Hematopoietic multipotent progenitor cell treated with erythropoietin and hydrocortisone succinate and interleukin-3 and kit ligand, for 6 days (in vitro differentiated cells): Measurements from ENCODE around the gene MYO1E.
"Not testable (repeated sequence)": the region's sequence is repeated elsewhere in the genome, so short reads cannot be mapped to it uniquely, and the experiment has no call there.

Experiments used
- DNase-seq: peaks from one replicate; pipeline ENCODE4 v3.0.0-alpha.2; 2015

MYO1E gene

DNA sequence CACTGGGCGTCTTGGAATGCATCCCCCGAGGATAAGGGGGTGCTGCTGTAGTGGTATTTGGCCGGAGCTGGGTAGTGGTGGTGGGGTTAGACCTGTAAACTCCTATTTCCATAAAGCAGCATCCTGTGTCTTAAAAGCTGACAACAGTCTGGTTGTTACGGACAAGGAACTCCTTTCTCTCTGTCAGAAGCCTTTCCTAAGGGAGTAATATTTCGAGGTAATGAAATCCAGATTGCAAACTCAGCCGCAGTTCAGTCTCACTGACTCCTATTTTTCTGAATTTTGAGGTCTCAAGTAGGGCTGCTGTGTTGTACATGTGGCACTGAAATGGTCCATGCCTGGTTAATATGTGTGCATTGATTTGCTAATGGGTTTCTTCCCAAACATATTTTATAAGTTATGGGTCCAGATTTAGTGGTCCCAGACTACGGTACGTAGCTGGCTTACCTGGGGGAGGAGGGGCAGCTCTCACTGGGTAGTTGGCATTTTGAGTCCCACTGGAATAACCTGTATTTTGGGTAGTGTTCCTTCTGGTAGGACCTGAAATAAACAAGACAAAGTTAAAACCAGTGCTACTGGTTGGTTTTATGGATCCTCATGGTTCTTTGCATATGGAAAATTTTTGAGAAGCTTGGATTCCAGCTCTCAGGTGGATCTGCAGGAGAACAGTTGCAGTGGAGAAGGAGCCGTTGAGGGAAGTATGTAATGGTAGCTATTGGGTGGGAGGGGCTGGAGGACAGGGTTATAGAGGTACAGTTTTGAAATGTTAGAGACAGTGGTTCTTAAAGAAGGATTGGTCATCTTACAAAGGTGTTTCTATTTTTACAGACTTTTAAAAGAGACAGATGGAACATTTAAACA is 214.6 kb downstream of the MYO1E start:
- DNase-seq = no peak

DNA sequence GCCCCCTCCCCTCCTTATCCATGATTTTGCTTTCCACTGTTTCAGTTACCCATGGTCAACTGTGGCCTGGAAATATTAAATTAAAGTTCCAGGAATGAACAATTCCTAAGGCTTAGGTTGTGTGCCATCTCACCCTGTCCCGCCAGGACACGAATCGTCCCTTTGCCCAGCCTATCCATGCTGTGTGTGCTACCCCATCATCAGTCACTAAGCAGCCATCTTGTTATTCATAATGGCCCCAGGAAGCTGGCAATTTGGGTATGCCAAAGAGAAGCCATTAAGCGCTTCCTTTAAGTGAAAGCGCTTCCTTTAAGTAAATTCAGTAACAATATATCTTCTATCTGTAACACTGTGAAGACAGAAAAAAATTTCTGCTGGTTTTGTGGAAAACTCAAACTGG is 215.3 kb downstream of the MYO1E start:
- no peak for DNase-seq

DNA sequence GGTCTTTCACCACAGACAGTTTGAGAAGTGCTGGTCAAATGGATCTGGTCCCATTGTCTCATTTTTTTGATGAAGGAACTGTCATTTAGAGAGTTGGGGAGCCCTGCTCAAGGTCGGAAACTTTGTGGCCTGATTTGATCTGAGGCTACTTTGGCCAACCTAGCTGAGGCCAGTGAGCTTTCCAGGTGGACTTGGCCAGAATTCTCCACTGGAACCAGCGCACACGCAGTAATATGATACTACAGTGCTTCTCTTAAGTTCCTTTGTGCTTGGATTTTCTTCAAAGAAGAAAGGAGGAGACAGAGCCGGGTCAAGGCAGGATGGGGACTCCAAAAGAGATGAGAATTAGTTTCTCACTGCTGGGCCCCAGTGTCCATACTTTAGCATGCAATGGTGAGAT is 217.2 kb downstream of the MYO1E start:
- no peak for DNase-seq

DNA sequence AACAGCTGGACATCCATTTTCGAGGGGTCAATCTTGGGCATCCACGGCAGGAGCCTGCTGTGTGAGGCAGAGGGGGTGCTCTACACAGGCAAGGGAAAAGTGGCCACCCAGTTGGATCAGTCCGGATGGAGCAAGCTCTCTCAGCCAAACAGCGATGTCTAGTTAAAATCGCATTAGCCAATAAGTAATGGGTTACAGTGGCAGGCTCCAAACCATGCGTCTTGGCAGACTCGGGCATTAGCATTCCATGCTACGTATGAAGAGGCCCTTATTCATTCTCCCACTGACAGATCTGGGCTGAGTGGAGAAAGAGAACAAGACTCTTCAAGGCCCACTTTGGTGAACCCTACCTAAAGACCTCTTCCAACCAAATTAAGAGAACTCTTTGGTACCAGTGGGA is 218.4 kb downstream of the MYO1E start:
- no peak for DNase-seq

DNA sequence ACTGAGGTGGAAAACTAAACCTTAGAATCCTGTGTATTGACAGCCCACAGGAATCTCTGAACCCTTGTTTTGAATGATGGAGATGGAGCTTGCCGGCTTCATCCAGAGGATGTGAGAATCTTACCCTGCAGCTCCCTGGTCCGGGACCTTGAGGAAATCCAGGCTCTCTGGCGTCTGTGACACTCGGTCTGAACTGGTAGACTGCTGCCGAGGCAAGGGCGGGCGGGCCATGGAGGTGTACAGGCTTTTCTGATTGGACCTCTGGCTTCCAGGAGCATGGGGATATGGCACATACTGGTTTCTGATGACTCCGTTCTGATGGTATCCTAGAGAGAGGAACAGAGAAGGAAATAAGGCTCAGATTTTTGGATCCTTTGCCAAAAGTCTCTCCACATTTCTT is 219.2 kb downstream of the MYO1E start:
- DNase-seq = no peak

DNA sequence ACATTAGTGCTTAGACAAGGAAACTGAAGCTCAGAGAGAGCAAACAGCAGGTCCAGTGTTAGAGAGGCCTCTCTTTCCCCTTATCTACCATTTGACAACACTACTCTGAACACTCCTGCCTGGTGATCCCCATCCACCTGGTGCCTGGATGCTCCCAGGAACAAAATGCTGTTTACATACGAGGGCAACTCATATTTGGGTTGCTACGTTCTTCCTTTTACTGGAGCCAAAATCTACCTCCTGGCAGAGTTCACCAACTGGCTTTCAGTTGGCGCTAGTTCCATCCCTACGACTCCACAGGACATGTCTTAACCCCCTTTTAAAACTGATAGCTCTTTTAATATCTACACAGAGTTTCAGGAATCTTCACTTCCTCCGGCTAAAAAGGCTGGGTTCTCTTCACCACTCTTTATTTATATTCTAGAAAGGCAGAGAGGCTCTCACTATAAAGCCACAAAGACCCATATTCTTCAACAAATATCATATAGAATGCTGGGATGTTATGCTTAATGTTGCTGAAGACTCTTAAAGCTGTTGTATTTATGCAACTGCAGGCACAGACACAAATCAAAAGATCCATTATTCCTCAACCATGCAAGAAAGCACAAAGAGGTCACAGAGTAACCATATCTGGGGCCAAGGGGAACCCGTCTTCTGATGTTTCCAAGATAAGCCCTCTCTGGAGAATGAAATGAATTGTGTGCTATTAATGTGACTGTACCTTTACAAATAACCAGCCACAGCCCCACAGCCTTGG is 219.8 kb downstream of the MYO1E start:
- no peak for DNase-seq

DNA sequence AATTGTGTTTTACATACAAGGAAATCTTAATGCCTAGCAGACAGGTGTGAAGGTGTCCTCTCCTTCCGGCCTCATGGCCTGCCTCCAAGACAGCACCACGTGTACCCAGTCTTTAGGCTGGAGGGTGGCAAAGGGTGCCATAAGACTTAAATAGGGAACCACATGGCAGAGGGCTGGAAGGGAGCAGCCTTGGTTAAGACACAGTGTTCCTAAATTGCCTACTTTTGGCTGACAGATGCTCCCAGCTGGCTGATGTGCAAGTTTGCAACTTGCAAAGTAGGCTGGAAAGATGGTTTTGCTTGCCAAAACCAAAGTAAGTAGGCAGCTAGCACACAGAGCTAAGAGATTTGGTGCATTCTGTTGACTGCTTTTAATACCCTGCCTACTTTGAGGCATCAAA is 222.5 kb downstream of the MYO1E start:
- no peak for DNase-seq

DNA sequence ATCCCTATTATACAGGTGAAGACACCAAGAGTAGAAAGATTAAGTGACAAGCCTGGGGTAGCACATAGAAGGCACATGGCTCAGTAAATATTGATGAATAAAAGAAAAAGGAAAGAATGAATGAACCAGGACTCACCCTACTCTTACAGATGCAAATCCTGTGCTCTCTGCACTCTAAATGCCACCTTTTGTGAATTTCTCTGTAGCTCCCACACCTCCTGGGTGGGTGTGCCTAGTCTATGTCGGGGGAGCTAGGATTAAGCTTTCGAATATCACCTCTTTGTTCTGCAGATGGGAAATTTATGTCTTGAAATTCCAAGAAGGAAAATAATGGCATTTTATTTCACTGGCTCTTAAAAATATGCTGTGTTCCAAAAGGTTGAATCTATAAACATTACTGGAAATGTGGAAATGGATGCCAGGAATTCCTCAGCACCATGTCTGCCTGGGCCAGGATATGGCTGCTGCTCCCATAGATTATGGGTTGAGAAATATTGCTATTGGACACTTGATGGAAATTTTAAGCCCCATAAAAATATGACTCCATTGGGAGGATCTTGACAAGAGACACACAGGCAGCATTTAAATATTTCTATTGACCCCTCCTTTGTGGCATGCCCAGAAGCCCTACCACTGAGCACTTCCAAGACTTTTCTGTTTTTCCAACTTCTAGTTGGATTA is 224.4 kb downstream of the MYO1E start:
- no peak for DNase-seq

DNA sequence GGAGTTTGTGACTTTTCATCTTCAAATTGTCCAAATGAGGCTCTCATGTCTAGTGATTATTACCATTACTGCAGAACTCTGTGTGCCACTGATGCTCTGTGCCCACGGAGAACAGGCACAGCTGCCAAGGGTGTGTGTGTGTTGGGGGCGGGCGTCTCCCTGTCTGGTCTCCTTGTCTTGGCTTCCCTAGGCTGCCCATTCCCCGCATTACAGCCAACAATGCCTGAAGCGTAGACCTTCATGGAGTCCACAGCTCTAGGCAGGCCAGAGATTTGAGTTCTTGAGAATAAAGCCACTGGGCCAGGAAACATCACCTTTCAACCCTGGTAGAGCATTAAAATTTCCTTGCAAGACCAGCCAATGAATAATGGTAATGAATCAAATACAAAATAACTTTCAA is 225.0 kb downstream of the MYO1E start:
- DNase-seq = no peak

DNA sequence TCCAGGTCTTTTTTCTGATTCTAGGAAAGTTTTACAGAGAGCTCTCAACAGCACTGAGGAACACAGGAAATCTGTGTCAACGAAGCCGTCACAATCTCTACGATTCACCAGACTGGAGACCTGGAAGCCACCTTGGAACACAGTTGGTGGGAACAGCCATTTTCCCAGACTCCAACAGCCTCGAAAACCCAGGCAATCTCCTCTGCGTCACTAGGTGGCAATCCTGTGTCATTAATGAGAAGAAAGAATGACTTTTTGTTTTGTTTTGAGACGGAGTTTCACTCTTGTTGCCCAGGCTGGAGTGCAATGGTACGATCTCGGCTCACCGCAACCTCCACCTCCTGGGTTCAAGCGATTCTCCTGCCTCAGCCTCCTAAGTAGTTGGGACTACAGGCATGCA is 228.1 kb downstream of the MYO1E start:
- peak; percentile 18 for DNase-seq

DNA sequence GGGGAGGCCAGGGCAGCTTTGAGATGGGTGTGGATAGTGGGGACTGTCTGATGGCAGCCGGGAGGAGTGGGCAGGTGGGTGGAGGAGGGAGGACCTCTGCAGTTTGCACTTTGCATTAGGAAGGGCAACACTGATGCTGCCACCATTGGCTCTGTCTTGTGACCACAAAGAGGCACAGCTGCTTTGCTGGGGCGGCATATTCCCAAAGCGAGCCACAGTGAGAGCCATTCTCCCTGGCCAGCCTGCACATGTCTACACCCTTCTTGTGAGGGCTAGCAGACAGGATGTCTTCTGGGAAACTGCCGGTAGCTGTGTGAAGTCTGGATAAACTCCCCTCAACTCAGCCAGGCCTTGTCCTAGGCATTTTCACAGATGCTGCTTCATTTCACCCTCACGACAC is 229.4 kb downstream of the MYO1E start:
- no peak for DNase-seq

DNA sequence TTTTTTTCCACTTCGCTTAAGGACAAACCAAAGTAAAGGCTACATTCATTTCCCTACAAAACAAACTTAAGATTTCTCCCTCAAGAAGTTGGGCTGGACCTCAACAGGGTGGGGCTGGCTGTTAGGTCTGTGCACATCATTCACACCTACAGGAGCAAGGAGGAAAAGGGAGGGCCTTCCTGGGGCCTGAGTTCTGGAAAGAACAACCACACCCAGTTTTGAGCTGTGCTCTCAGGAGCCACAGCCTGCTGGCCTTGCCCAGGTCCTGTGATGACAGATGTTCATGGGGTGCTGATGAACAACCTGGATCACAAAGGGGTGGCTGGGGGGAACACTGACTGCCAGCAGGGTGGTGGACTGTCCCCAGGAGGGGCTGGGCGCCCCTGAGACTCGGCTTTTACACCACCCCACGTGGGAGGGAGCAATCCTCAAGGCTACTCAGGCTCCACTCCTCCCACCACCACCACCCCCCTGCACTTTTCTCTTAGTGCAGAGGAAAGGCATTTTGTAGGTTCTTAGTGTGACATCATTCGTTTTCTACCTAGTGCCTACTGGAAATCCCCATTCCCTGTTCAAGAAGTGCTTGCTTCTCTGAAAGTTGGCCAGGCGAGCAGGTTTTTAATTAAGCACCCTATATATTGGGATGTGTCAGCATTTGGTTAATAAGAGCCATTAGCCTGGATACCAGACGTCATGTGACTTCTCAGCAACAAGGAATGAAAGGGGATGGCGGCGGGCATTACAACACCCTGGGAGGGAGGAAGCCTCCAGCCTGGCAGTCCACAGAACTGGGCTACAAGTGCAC is 232.0 kb downstream of the MYO1E start:
- no peak for DNase-seq

DNA sequence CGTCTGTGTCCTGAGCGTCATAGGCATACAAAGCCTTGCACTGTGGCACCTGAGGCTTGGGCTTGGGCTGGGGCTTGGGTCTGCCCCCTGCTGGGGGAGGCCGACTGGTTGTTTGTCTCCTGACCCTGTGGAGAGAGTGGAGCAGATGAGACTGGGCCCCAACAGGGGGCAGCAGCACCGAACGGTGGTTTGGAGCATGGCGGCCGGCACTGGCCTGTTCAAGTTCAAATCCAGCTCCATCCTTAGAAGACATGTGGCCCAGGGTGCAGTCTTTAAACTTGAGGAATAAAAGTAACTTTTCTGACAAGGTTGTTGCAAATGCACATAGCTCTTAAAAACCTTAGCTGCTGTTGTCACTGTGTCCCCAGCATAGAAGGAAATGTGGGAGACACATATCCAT is 234.4 kb downstream of the MYO1E start:
- DNase-seq = peak; percentile 83

DNA sequence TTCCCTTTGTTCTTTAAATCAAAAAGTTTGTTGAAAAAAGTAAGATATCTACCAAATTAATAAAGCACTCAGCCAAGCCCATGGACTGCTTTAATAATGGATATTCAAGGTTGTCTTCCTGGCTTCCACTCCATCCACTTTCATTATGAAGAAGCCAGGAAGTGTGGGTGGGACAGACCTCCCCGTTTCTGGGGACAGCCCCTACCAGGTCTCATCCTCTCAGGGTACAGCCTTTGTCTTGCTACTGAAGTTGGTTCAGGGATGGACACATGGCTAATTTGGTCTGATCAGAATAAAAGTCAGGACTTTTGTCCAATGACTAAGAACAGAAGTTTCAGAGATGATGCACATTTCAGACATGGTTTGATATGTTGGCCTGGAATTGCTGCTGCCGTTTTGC is 235.1 kb downstream of the MYO1E start:
- no peak for DNase-seq

DNA sequence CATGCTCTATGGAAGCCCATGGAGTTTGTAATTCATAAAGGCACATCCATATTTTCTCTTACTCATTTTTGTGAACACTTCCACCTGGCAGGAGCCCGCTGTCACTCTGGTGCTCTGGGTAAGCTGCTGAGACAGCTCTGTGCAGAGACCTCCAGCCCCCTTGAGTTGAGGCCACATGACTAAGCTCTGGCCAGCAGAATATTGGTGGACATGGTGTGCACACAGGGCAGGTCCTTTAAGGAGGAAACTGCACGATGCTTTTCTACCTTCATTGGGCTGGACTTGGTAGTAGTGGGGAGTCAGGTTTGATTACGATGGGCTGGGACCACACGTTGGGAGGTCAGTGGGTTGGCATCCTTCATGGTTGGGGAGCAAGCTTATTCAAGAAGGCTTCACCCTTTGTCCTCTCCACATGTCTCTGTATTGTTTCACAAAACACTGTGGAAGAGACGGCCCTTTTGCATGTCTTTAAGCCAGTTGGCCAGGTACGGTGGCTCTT is 238.7 kb downstream of the MYO1E start:
- DNase-seq = no peak

DNA sequence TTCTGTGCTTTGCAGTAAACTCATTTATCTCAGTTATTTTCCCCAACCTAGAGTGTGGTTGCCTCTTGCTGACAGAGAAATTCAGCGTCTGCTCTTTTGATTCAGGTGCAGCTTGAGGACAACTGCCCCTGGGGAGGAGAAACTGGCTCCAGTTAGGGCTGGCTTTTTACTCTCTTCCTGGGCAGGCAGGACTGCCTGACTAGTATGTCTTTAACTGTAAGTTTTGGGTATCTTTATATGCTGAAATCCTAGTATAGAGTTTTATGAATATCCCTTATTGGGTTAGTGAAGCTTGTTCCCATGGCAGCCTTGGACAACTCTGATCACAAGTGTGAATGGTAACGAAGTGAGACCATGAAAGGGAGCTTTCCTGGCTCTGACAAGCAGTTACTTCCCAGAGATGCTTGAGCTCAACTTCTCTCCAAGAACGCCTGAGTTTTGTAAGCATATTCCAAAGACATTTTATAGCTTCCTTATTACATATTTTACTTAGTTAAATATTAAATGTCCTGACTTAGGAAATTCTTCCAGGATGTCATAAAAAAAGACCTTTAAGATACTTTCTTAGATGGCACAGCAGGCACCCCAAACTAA is 240.6 kb downstream of the MYO1E start:
- DNase-seq = no peak

DNA sequence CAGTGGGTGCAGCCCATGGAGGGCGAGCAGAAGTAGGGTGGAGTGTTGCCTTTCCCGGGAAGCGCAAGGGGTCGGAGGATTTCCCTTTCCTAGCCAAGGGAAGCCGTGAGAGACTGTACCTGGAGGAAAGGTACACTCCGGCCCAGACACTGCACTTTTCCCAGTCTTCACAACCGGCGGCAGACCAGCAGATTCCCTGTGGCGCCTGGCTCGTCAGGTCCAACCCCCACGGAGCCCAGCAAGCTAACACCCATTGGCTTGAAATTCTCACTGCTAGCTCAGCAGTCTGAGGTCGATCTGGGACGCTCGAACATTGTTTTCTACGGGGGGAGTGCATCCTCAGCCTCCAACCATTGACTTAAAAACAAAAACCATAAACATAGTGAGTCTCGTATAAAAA is 241.2 kb downstream of the MYO1E start:
- DNase-seq = no peak

DNA sequence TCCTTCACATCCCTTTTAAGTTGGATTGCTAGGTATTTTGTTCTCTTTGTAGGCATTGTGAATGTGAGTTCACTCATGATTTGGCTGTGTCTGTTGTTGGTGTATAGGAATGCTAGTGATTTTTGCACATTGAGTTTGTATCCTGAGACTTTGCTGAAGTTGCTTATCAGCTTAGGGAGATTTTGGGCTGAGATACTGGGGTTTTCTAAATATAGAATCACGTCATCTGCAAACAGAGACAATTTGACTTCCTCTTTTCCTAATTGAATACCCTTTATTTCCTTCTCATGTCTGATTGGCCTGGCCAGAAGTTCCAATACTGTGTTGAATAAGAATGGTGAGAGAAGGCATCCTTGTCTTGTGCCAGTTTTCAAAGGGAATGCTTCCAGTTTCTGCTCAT is 245.4 kb downstream of the MYO1E start:
- not testable (repeated sequence) for DNase-seq

DNA sequence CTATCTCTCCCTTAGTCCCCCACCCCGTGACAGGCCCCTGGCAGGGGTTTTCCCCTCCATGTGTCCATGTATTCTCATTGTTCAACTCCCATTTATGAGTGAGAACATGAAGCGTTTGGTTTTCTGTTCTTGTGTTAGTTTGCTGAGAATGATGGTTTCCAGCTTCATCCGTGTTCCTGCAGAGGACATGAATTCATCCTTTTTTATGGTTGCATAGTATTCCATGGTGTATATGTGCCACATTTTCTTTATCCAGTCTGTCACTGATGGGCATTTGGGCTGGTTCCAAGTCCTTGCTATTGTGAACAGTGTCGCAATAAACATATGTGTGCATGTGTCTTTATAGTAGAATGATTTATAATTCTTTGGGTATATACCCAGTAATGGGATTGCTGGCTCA is 247.0 kb downstream of the MYO1E start:
- DNase-seq = not testable (repeated sequence)

DNA sequence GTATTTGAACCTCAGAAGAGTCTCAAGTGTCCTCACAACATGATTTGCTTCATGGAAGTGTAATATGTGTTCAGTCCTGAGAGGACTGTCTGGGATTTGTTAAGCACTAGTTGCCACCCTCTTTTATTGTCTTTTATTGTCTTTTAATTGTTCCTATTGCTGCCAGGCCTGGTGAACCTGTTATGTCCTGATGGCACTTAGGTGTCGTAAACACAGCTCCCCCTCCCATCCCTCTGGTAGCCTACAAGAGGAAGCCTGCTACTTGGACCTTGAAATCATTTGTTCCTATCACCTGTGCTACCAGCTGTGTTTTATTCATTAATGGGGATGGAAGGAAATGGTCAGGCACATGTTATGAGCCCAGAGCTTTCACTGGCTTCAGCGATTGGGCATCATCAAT is 248.4 kb downstream of the MYO1E start:
- DNase-seq = no peak

DNA sequence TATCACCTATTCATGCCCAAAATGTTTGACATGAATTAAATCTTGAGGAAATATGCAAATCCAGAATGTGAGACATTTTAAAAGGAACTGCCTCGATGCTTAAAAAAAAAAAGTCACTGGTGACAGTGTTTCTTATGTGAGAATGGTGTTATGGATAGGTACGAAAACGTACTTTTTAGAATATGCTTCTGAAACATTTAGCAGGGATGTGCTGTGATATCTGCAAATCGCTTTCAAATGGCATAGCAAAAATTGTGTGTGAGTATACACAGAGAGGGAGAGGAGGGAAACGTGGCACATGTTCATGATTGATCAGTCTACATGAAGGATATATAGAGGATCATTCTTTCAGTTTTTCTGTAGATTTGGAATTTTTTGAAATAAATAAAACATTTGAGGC is 251.7 kb downstream of the MYO1E start:
- no peak for DNase-seq

DNA sequence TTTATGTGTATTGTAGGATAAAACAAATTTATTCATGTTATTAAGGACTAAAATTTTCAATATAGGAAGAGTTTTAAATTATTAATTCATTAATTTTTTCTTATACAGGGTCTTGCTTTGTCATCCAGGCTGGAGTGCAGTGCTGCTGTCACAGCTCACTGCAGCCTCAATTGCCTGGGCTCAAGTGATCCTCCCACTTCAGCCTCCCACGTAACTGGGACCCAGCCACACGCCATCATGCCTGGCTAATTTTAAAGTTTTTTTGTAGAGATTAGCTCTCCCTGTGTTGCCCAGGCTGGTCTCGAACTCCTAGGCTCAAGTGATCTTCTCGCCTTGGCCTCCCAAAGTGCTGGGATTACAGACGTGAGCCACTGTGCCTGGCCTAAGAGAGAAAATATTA is 253.0 kb downstream of the MYO1E start:
- DNase-seq = no peak
